B cell (primary cell): Measurements from ENCODE around the gene MRPS22. TPM values are rescaled to one million over a fixed set of nuclear protein-coding genes. Genes with fewer than 3 reads are reported as not detected.

Experiments
- ATAC-seq: fragments of 200-7000 bp; cut with Tn5 transposase; one replicate; pipeline ENCODE4 v1.10.0; 2021; ENCODE audit warnings: low read depth, mild to moderate bottlenecking, moderate number of reproducible peaks, moderate library complexity
- CTCF ChIA-PET: fragments of 350-600 bp; sonication (Branson Sonifier 250); formaldehyde crosslinking; loops from one replicate; lab custom pipeline; 2021; ENCODE audit warnings: antibody characterized with exemption, inconsistent platforms; lab: Charles Lee
- POLR2A ChIA-PET: fragments of 350-600 bp; sonication (Branson Sonifier 250); formaldehyde crosslinking; loops from one replicate; lab custom pipeline; 2021; ENCODE audit warnings: antibody characterized with exemption; lab: Charles Lee
- DNase-seq: peaks from one replicate; pipeline ENCODE4 v3.0.0; 2013
- H2AFZ ChIP-seq: 2 replicates; pipeline ENCODE4 v1.6.1; 2012; ENCODE audit warnings: mild to moderate bottlenecking, low read depth, low read length; ENCODE audit not compliant: insufficient read depth, poor library complexity, severe bottlenecking
- H3K27ac ChIP-seq, 2 donors: 1 replicate in 1 of 2; 2 replicates in 1 of 2; pipeline ENCODE4 v1.5.1; 2012 to 2013; ENCODE audit warnings: low read length in 2 of 2, mild to moderate bottlenecking in 2 of 2, moderate library complexity in 1 of 2
- H3K27me3 ChIP-seq, 4 experiments: fragments of 200-600 bp in 1 of 4; sonication (generic) in 1 of 4; replicated peaks in 1 of 4; 1 replicate in 2 of 4; 2 replicates in 2 of 4; pipeline versions ENCODE4 v1.6.1 to v1.7.0; 2013 to 2016; ENCODE audit warnings: low read length in 3 of 4, mild to moderate bottlenecking in 2 of 4, mixed read lengths in 1 of 4, moderate library complexity in 1 of 4; ENCODE audit not compliant: insufficient read depth in 4 of 4, control insufficient read depth in 3 of 4; ENCODE audit errors: control extremely low read depth in 1 of 4
- H3K36me3 ChIP-seq, 2 experiments: replicated peaks in 1 of 2; 1 replicate in 1 of 2; 2 replicates in 1 of 2; pipeline versions ENCODE4 v1.6.1 to v1.7.1; 2013; ENCODE audit warnings: low read length in 1 of 2; ENCODE audit not compliant: insufficient read depth in 2 of 2, control insufficient read depth in 1 of 2; ENCODE audit errors: control extremely low read depth in 1 of 2, extremely low read depth in 1 of 2
- H3K4me1 ChIP-seq, 2 donors: fragments of 200-600 bp in 1 of 2; sonication (generic) in 1 of 2; 1 replicate in 1 of 2; 2 replicates in 1 of 2; pipeline versions ENCODE4 v1.5.1 to v1.6.1; 2013 to 2017; ENCODE audit warnings: low read length in 2 of 2; ENCODE audit not compliant: control insufficient read depth in 2 of 2, insufficient read depth in 2 of 2
- H3K4me2 ChIP-seq: replicated peaks from 2 replicates; pipeline ENCODE3; 2012; ENCODE audit warnings: mild to moderate bottlenecking, low read depth, low read length; ENCODE audit not compliant: poor library complexity, severe bottlenecking
- H3K4me3 ChIP-seq, 5 experiments: fragments of 200-600 bp in 1 of 5; sonication (generic) in 1 of 5; 1 replicate in 3 of 5; 2 replicates in 2 of 5; pipeline versions ENCODE4 v1.5.1 to v1.7.0; 2011 to 2016; ENCODE audit warnings: low read length in 4 of 5, mild to moderate bottlenecking in 4 of 5, low read depth in 2 of 5, control low read depth in 1 of 5, moderate library complexity in 1 of 5; ENCODE audit not compliant: insufficient read depth in 1 of 5; ENCODE audit errors: control extremely low read depth in 1 of 5, extremely low read depth in 1 of 5
- H3K79me2 ChIP-seq: fragments of 200-600 bp; sonication (generic); one replicate; pipeline ENCODE4 v1.6.0; 2016; ENCODE audit warnings: low read length; ENCODE audit not compliant: control insufficient read depth, insufficient read depth
- H3K9ac ChIP-seq: fragments of 200-600 bp; sonication (generic); 2 replicates; pipeline ENCODE4 v1.6.1; 2017; ENCODE audit warnings: mild to moderate bottlenecking, low read length, moderate library complexity
- H3K9me3 ChIP-seq, 3 donors: one replicate each; pipeline versions ENCODE4 v1.6.1 to v1.7.1; 2013; ENCODE audit warnings: low read length in 2 of 3; ENCODE audit not compliant: control insufficient read depth in 2 of 3, insufficient read depth in 1 of 3; ENCODE audit errors: control extremely low read depth in 1 of 3
- H4K20me1 ChIP-seq: 2 replicates; pipeline ENCODE4 v1.6.0; 2012; ENCODE audit warnings: mild to moderate bottlenecking, low read length; ENCODE audit not compliant: insufficient read depth, control insufficient read depth, poor library complexity, severe bottlenecking
- H3K27ac Mint-ChIP-seq: one replicate; pipeline ENCODE4 v1.8.0; 2021; ENCODE audit warnings: mixed read lengths
- H3K27me3 Mint-ChIP-seq: one replicate; pipeline ENCODE4 v1.8.0; 2021; ENCODE audit warnings: mixed read lengths
- H3K4me1 Mint-ChIP-seq: one replicate; pipeline ENCODE4 v1.8.0; 2021; ENCODE audit warnings: mixed read lengths
- H3K4me3 Mint-ChIP-seq: one replicate; pipeline ENCODE4 v1.8.0; 2021; ENCODE audit warnings: mixed read lengths
- H3K9me3 Mint-ChIP-seq: one replicate; pipeline ENCODE4 v1.8.0; 2022; ENCODE audit warnings: mixed read lengths; ENCODE audit not compliant: insufficient read depth
- EZH2 ChIP-seq: IDR thresholded peaks from 2 replicates; pipeline ENCODE4 v1.6.1; 2012; ENCODE audit warnings: borderline replicate concordance, low read depth, mild to moderate bottlenecking, moderate library complexity, low read length; ENCODE audit not compliant: insufficient read depth, poor library complexity, severe bottlenecking
- WGBS: methylation state at CpG from one replicate; pipeline ENCODE4 v1.1.5; 2013; ENCODE audit warnings: missing lambda C conversion rate; ENCODE audit not compliant: insufficient coverage; 5-methylcytosine and 5-hydroxymethylcytosine counted together
- intact Hi-C: fragments of 100-400 bp; cut with micrococcal nuclease; formaldehyde crosslinking; loops from one replicate; pipeline ENCODE4 v1.10.0; 2022
- polyA plus RNA-seq: library from polyadenylated mRNA; depleted of rRNA; stranded (reverse); fragments of >200 nt; gene quantifications from 2 replicates; pipeline ENCODE4 v1.2.3, GENCODE V29; 2012
- total RNA-seq, 2 donors: library from RNA; stranded (reverse); fragments of 120-200 nt in 1 of 2; gene quantifications; 1 replicate in 1 of 2; 2 replicates in 1 of 2; pipeline versions ENCODE4 v1.2.3 to v1.2.4, GENCODE V29; 2013 to 2022
- TF ChIP-seq, protein P1 (sequence below): fragments of 200-600 bp; IDR thresholded peaks from one replicate; pipeline ENCODE4 v1.8.0; 2022; ENCODE audit warnings: antibody characterized with exemption, mild to moderate bottlenecking

Gene MRPS22
- total and polyA plus RNA-seq, 2 donors (not counting 1 experiment from before 2014, with no cell fraction given), result 19.1 to 32.5 TPM

DNA sequence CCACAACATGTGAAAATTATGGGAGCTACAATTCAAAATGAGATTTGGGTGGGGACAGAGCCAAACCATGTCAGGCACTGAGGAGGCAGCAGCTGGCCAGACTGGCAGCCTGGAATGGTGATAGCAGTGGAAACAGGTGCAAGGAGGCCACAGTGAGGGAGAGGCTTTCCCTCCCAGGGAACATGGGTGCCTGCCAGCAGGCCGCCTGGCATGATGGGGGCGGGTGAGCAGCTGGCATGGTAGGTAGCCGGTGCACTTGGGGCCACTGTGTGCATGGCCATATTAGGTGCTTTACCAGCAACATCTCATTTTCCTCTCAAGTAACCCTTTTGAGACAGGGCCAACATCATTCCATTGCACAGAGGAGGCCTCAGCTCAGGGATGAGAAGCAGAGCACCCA lies 18.3 kb upstream of the MRPS22 start:
- CTCF ChIA-PET, result no interaction called here
- TF ChIP-seq EZH2, result no peak
- TF ChIP-seq, protein P1, sequence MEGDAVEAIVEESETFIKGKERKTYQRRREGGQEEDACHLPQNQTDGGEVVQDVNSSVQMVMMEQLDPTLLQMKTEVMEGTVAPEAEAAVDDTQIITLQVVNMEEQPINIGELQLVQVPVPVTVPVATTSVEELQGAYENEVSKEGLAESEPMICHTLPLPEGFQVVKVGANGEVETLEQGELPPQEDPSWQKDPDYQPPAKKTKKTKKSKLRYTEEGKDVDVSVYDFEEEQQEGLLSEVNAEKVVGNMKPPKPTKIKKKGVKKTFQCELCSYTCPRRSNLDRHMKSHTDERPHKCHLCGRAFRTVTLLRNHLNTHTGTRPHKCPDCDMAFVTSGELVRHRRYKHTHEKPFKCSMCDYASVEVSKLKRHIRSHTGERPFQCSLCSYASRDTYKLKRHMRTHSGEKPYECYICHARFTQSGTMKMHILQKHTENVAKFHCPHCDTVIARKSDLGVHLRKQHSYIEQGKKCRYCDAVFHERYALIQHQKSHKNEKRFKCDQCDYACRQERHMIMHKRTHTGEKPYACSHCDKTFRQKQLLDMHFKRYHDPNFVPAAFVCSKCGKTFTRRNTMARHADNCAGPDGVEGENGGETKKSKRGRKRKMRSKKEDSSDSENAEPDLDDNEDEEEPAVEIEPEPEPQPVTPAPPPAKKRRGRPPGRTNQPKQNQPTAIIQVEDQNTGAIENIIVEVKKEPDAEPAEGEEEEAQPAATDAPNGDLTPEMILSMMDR, result no peak

DNA sequence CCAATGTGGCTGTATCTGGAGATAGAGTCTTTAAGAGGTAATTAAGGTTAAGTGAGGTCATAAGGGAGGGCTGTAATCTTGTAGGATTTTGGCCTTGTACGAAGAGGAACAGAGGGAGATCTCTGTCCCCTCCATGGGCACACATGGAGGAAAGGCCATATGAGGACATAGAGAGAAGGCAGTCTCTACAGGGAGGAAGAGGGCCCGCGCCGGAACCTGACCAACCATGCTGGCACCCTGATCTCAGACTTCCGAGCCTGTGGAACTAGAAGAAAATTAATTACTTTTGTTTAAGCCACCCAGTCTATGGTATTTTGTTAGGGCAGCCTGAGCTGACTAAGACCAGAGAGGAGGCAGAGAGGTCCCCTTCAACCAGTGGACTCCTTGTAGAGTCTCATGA lies 17.7 kb upstream of the MRPS22 start:
- ATAC-seq (no peak), DNase-seq (no peak)
- H3K27me3 Mint-ChIP-seq, result peaks cover 24% of the 10 kb centered on the region
- Histone ChIP-seq H3K9ac (no peak overlapping the region), H3K27me3 (peaks cover 0 to 19% (median 9%) of the 10 kb centered on the region in 4 experiments), H3K4me3 (no peak overlapping the region), H3K4me1 (peaks cover 8 to 10% of the 10 kb centered on the region in 2 donors), H3K36me3 (no peaks in the 10 kb centered on the region), H3K79me2 (no peaks in the 10 kb centered on the region), H2AFZ (no peak overlapping the region), H4K20me1 (no peaks in the 10 kb centered on the region), H3K27ac (no peak overlapping the region), H3K9me3 (no peaks in the 10 kb centered on the region), H3K4me2 (no peak overlapping the region)
- WGBS, result 75% methylated on average over 1 of the region's 5 CpGs
- peaks cover 12% of the 10 kb centered on the region for H3K4me1 Mint-ChIP-seq
- intact Hi-C loops, result no loop called here
- ChIA-PET CTCF (interaction anchor here (0.9 kb wide), 1 partner anchor 411 kb away, joined by 3 read pairs; no protein-coding TSS in a partner anchor), POLR2A (no interaction called here)
- H3K4me3 Mint-ChIP-seq, result no peak overlapping the region
- no peak overlapping the region for H3K27ac Mint-ChIP-seq
- H3K9me3 Mint-ChIP-seq, result no peaks in the 10 kb centered on the region
- no peak for TF ChIP-seq EZH2
- TF ChIP-seq, protein P1, result no peak

More for the DNA sequence above, 18.3 kb upstream of the MRPS22 start:
- Histone ChIP-seq H3K9me3 (no peaks in the 10 kb centered on the region), H3K27ac (no peak overlapping the region), H3K4me3 (no peak overlapping the region), H3K4me2 (no peak overlapping the region), H3K79me2 (no peaks in the 10 kb centered on the region), H3K36me3 (no peaks in the 10 kb centered on the region), H4K20me1 (no peaks in the 10 kb centered on the region), H3K4me1 (peaks cover 8 to 10% of the 10 kb centered on the region in 2 donors), H3K9ac (no peak overlapping the region), H2AFZ (no peak overlapping the region), H3K27me3 (peaks cover 0 to 14% (median 7%) of the 10 kb centered on the region in 4 experiments)
- Mint-ChIP-seq H3K27ac (no peak overlapping the region), H3K4me1 (peaks cover 12% of the 10 kb centered on the region), H3K4me3 (no peak overlapping the region), H3K9me3 (no peaks in the 10 kb centered on the region), H3K27me3 (peaks cover 22% of the 10 kb centered on the region)
- intact Hi-C loops, result no loop called here
- POLR2A ChIA-PET, result no interaction called here
- no peak for ATAC-seq
- no peak for DNase-seq
- WGBS, result 100% methylated on average over 3 of the region's 3 CpGs
